ENCODE measurements around the gene TSEN34. TPM values are rescaled to one million over a fixed set of nuclear protein-coding genes. Genes with fewer than 3 reads are reported as not detected.
"Not testable (repeated sequence)": the region's sequence is repeated elsewhere in the genome, so short reads cannot be mapped to it uniquely, and the experiment has no call there.

The TSEN34 gene
- total RNA-seq, 1 donor from 2014 or later, result 72.5 TPM

DNA sequence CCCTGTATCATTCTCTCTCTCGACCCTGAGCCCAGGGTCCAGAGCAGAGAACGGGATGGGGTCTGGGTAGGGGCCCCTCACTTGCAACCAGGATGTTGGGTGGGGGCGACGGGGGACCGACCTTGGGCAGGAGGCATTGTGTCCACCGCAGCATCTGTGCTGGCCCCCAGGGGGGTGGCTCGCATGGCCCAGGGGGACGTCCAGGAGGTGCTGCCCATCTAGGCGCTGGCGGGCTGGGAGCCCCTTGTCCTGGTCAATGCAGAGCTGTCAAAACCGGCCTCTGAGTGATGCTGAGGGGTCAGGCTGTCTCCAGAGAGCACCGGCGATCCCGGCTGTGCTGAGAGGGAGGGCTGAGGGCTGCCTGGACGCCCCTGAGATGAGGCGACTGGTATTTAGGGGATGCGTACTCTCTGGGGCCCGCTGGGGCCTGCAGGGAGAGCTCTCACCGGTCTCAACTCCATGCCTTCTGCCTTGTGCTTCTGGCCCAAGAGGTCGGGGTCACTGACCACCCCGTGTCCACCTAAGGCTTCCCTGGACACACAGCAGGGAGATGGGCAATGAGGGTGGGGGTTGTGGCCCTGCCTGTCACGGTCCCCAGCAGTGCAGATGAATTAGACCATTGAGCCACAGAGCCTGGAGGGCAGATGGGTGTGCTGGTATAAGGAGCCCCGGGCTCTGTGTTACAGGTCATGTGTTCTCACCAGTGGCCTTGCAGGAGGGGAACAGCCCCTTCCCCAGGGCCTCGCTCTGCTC is 18.1 kb downstream of the TSEN34 start:
- no peak for DNase-seq (ENCODE audit: low spot score)

DNA sequence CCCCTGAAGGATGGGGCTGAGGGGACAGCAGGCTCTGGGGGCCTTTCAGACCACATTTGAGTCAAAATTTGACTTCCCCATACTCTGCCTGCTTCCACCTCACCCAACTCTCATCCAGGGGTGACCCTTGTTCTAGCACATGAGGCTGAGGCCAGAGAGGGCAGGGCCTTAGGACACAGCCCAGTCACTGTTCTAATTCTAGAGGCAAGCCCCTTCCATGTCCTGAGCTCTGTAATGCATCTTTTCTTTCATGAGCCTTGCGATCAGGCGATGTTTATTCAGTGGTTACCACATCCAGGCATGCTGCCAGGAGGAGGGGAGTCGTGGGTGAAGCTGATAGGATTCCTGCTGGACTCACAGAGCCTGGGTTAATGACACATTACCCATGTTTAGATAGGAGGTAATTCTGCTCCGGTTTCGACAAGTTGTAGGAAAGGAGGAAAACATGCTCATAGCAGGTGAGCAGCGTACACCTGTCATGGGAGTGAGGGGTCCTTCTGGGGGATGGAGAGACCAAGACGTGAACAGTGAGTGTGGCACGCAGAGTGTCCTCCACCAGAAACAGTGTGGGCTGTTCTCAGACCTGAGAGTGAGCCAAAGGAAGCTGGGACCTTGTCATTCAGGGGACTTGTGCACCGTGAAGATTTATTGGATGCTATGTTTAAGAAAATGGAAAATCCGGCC is 18.8 kb downstream of the TSEN34 start:
- DNase-seq (ENCODE audit: low spot score), result peak; percentile 95

DNA sequence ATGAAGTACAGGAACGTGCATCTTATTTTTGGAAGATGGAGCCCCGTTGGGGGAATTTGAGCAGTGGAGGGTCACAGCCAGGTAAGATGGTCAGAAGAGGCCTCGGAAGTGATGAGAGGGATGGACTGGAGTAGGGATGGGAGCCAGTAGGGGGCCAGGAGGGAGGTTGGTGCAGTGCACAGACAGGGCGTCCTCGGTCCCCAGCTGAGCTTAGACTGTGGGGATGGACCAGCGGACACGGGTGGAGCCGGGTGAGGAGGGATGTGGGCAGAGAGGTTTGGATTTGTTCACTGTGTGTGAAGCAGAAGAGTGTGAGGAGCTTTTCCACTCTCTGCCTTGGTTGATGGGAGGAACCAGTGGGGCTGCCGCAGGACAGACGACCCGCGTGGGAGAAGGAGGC is 20.1 kb downstream of the TSEN34 start:
- no peak for DNase-seq (ENCODE audit: low spot score)

DNA sequence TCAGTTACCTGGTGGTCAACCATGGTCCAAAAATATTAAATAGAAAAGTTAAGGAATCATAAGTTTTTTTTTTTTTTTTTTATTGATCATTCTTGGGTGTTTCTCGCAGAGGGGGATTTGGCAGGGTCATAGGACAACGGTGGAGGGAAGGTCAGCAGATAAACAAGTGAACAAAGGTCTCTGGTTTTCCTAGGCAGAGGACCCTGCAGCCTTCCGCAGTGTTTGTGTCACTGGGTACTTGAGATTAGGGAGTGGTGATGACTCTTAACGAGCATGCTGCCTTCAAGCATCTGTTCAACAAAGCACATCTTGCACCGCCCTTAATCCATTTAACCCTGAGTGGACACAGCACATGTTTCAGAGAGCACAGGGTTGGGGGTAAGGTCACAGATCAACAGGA is 23.1 kb downstream of the TSEN34 start:
- not testable (repeated sequence) for DNase-seq (ENCODE audit: low spot score)

DNA sequence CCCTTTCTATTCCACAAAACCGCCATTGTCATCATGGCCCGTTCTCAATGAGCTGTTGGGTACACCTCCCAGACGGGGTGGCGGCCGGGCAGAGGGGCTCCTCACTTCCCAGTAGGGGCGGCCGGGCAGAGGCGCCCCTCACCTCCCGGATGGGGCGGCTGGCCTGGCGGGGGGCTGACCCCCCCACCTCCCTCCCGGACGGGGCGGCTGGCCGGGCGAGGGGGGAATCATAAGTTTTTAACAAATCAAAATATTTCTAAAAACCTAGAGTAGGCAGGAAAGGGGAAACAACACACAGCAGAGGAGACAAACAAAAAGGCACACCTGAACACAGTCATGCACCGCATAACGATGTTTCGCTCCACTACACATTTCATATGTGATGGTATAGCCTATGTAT is 23.6 kb downstream of the TSEN34 start:
- not testable (repeated sequence) for DNase-seq (ENCODE audit: low spot score)

DNA sequence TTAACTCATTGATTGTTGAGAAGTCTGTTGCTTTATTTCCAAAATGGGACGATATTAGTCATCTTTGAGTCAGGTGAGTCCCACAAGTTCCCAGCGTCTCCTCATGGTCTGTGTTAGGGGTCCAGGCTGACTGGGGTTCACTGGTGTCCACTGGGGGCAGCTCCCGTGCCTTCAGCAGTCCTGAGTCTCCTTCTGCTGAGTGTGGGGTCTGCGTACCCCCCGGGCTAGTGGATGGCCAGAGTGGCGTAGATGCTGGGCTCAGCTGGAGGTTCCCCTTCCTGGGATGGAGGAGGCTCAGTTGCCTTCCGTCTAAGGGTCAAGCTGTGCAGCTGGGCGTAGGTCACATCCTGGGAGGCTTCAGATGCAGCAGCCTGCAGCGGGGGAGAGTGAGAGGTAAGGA is 25.8 kb downstream of the TSEN34 start:
- DNase-seq (ENCODE audit: low spot score), result no peak

DNA sequence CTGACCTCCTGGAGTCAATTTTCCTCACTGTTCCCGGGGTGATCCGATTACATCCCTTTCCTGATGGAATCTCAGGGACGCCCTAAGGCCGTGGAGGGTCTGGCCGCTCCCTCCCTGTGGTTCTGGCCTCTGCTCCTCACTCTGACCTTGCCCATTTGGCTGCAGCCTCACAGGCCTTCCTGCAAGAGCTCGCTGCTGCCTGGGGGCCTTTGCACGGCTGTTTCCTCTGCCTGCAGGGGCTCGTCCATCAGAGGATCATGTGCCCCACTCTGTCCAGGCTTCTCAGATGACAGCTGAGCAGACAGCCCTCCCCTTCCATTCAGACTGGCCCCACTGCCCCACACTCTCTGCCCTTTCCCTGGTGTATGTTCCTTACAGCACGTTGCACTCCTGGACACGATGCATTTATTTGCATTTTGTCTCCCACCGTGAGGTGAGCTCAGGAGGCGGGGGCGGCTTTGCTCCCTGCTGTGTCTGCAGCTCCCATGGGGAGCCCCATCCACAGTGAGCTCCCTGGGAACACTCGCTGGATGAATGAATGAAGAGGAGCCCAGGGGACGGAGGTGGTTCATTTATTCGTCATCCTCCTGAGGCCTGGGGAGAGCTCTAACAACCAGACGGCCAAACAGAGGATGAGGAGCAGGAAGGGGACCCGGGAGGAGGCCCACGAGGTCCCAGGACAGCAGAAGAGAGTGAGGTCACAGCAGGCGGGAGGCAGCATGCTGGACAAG is 26.6 kb downstream of the TSEN34 start:
- not testable (repeated sequence) for DNase-seq (ENCODE audit: low spot score)

DNA sequence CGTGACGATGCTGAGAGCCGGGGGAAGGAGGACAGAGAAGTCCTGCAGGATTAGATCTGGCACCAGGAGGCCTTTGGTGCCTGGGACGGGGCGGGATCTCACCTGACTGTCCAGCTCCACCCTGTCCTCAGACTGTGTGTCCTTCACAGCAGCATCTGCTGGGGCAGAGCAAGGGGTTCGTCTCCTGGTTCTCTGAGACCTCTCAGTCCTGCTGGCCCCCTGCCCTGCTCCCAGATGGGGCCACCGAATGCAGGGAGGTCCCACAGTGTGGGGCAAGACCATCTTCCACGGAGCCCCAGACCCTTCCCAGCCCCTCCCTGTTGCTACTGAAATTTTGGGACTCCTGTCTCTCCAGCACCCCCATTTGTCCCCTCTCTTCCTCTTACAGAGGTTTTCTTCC is 27.2 kb downstream of the TSEN34 start:
- DNase-seq (ENCODE audit: low spot score), result no peak

DNA sequence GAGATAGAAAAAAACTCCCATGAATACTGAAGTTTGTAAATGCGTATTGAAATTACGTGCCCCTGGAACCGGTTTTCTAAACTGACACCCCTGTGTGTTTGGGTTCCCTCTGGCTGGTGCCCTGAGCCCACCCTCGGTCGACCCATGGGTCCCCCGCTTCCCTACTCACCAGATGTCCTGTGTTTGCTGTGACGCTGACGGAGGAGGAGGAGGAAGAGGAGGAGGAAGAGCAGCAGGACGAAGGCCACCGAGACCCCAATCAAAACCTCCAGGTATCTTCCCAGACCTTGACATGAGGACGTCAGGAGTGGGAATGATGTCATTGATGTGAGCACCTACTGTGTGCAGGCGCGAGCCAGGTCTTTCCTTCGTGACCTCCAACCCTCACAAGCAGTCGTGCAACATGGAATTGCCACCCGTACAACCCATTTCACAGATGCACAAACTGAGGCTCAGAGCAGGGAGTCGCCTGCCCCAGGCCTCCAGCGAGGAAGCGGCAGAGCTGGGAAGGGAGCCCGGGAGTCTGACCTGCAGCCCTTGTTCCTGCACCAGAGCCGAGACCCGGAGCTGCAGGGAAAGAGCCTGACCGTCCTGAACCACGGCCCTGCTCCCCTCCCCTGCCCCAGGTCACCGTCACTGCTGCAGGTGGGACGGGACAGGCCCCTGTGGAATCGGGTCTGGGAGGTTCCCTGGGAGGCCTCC is 28.0 kb downstream of the TSEN34 start:
- no peak for DNase-seq (ENCODE audit: low spot score)

DNA sequence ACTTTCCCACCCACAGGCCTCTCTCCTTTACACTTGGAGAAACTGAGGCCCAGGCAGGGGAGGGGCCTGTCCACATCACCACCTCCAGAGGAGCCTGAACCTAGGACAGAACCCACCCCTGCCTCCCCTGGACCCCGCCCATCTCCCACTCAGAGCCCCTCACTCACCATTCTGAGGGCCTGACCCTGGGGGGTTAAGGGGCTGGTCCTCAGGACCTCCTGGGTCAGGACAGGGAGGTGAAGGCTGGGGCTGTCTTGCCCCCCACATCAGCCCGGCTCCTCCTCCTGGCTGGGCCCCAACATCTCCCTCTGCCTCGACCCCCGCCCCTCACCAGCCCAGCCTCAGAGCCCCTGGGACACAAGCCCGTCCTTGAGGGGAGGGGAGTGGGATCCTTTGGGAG is 28.6 kb downstream of the TSEN34 start:
- not testable (repeated sequence) for DNase-seq (ENCODE audit: low spot score)

DNA sequence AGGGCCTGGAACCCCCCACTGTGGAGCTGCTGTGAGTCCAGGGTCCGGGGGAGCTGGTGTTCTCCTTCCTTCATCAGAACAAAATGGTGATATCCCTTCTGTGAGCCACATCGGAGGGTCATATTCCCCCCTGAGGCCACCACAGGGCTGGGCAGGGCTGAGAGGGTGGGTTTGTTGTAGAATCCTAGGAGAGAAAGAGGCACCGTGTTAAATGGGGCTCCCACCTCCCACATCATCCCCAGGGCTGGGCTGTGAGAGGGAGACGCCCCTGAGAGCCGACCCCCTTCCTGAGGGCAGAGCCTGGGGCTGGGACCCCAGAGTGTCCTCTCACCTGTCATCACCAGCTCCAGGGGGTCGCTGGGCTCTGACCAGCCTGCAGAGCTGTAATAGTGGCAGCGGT is 30.8 kb downstream of the TSEN34 start:
- DNase-seq (ENCODE audit: low spot score), result not testable (repeated sequence)

DNA sequence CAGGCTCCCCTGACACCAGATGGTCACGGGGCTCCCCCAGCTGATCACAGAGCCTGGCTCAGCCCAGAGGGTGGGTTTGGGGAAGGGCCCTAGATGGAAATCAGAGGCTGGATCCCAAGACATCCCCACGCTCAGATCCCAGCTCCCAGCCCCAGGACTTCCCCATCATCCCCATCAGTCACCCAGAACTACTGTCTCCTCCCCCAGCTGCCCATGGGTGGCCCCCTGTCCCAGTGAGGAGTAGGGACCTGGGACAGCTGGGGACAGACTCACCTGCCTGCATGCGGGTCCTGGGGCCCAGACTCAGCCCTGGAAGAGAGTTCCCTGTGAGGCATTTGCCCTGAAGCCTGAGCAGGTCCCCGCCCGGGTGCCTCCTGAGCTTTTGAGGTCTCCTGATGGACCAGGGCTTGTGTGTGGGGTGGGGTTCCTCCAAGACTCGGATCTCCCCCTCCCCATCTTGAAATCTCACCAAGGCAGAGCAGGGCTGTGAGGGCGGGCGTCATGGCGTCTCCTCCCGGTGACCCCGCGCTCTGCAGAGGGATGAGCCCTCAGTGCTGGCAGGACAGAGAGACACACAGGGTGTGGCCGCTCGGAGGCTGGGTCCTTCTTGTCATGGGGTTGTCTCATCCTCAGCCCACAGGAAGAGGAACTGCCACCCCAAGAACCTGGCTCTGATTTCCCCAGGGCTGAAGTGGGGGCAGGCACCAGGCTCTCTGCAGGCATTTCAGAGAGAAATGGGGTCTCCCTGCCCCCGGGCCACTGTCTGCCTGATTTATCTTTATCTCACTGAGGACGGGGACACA is 31.6 kb downstream of the TSEN34 start, which contains the start of gene LILRB3:
Gene LILRB3, minus strand, starts transcription at position 534 of the 803 bp plus-strand sequence. Its CDS starts 31 bp downstream, at position 503.
- DNase-seq (ENCODE audit: low spot score), result not testable (repeated sequence)

DNA sequence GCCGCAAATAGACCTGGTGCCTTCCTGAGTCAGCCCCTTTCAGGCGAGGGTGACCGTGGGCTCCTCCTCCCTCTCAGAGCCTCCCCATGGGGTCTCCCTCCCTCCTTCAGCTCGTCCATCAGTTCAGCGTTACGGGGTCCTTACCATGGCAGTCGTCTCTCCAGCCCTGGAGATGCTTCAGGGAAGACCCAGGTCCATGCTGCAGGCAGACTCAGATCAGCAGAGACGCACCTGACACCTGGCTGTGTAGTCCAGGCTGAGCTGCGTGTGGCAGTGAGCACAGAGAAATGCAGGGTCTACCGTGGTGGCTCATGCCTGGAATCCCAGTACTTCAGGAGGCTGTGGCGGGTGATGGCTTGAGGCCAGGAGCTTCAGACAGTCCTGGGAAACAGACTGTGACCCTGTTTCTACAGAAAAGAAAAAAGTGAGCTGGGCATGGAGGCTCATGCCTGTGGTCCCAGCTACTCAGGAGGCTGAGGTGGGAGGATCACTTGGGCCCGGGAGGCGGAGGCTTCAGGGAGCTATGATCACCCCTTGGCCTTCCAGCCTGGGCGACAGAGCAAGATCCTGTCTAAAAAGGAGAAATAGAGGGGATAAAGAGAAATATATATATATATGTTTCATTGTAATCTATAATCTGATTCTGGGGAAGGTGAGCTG is 32.3 kb downstream of the TSEN34 start:
- not testable (repeated sequence) for DNase-seq (ENCODE audit: low spot score)

DNA sequence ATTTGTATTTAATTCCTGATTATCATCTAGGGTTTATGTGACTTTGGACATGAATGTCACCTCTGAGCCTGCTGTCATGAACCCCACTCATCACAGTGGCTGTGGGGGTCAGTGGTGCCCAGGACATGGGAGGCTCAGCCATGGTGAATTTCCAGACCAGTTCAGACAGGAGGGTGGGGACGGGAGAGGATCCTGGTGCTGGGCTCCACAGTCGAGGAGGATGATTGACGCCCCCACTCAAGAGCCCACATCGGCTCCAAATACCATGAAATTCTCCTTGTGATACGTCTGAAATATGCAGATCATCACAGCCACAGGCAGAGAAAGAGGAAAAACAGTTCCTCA is 32.8 kb downstream of the TSEN34 start:
- not testable (repeated sequence) for DNase-seq (ENCODE audit: low spot score)

DNA sequence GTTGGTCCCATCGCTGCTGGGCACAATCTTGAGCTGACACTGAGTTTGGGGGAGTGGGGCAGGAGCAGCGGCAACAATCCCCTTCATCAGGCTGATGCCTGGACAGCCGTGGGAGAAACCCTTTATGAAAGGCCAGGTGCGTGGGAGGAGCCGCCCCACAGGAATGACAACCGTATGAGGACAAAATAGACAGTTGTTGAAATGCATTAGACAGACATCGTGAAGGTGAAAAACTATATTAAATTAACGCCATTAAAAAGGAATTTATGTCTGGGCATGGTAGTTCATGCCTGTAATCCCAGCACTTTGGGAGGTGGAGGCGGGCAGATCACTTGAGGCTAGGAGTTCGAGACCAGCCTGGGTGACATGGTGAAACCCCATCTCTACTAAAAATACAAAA is 33.5 kb downstream of the TSEN34 start:
- not testable (repeated sequence) for DNase-seq (ENCODE audit: low spot score)

DNA sequence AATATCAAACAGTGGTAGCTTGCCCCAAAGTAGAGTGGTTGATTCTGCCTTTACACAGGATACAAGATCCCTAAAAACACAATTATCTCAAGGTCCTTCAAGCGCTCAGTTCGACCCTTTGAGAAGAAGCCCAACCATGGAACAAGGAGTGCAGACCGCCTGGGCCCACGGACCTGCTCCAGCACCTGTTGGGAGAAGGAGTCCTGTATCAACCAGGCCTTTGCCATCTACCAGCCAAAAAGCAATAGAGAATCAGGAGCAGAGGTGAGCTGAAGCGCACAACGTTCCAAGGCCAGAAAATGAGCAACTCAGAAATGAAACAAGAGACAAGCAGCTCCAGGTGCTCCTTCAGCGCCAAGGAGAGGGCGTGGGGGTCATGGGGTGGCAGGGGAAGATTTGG is 38.0 kb downstream of the TSEN34 start:
- DNase-seq (ENCODE audit: low spot score), result no peak

DNA sequence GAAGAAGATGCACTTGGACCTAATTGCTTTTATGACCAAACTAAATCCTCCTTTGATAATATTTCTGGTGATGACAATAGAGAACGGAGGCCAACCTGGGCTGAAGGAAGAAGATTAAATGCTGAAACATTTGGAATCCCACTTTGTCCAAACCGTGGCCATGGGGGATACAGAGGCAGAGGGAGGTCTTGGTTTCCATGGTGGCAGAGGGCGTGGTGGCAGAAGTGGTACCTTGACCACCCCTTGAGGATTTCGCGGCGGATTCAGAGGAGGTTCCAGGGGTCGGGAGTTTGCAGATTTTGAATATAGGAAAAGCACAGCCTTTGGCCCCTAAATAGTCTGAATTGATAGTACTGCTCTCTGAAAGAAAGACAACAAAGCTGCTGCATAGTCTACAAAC is 38.9 kb downstream of the TSEN34 start:
- DNase-seq (ENCODE audit: low spot score), result no peak

DNA sequence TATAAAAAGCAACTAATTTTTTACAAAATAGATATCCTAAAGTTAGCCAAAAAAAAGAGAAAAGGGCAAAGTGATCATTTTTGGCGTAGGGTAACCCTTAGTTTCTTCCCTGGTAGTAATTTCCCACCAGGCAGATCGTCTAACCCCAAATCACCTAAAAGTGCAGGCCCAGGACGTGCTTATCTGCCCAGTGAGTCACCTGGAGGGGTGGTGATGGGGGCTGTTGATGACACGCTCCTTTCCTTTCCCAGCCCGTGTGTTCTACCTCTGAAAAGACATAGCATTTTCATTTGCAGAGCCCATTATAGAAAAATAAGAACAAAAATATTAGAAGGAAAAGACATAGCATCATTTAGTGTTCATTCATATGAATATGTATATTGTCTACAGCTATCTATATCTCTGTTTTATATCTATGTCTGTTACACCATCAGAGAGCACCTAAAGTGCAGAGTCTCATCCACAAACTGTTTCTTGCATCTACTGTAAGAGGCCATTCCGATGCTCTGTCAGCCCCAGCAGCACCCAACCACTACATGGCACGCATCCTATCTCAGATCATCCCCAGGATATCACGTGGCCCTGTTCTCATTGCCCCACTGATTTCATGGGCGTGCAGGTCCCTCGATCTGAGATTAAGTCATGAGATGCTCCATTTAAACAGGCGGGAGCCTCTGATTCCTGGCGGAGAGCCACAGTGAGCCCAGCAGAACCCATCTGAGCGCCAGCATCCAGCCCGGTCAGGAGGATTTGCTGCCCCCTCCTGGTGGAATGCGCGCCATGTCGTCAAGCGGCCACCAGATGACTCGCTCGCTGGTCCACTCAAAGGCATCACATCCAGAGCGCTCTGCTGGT is 40.2 kb downstream of the TSEN34 start:
- DNase-seq (ENCODE audit: low spot score), result peak; percentile 84

DNA sequence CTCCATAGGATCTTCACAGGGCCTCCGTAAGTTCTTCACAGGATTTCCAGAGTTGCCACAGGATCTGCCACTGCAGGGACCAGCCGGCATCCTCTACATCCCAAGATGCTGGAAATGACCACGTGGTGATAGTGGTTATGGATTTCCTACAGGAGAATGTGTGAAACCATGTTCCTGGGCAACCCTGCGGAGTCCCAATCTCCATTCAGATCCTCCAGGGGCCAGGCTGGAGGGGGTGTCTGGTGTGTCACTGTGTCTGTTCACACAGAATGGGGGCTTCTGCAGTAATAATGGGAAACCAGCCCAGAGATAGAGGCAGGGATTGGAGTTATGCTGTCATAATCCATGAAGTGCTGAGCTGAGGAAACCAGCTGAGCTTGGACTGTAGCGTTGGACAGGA is 42.8 kb downstream of the TSEN34 start:
- DNase-seq (ENCODE audit: low spot score), result no peak
